Activated CD4-positive, alpha-beta T cell treated with anti-CD3 and anti-CD28 coated beads for 36 hours (primary cell): ENCODE measurements around the gene SERPINI1. TPM values are rescaled to one million over a fixed set of nuclear protein-coding genes. Genes with fewer than 3 reads are reported as not detected.

Experiments
- ATAC-seq: fragments of 200-7000 bp; cut with Tn5 transposase; one replicate; pipeline ENCODE4 v1.10.0; 2021; ENCODE audit warnings: mild to moderate bottlenecking, moderate library complexity
- CTCF ChIA-PET: fragments of 350-600 bp; sonication (Branson Sonifier 250); formaldehyde crosslinking; loops from one replicate; lab custom pipeline; 2021; ENCODE audit warnings: antibody characterized with exemption; lab: Charles Lee
- POLR2A ChIA-PET: fragments of 350-600 bp; sonication (Branson Sonifier 250); formaldehyde crosslinking; loops from one replicate; lab custom pipeline; 2021; ENCODE audit warnings: antibody characterized with exemption, inconsistent platforms; lab: Charles Lee
- DNase-seq: peaks from one replicate; pipeline ENCODE4 v3.0.0-alpha.2; 2020
- H3K27ac Mint-ChIP-seq: one replicate; pipeline ENCODE4 v1.8.0; 2021; ENCODE audit warnings: mixed read lengths
- H3K27me3 Mint-ChIP-seq: one replicate; pipeline ENCODE4 v1.8.0; 2021; ENCODE audit warnings: mixed read lengths
- H3K36me3 Mint-ChIP-seq: one replicate; pipeline ENCODE4 v1.8.0; 2021; ENCODE audit warnings: low read depth, mixed read lengths
- H3K4me1 Mint-ChIP-seq: one replicate; pipeline ENCODE4 v1.8.0; 2021; ENCODE audit warnings: mixed read lengths
- H3K4me3 Mint-ChIP-seq: one replicate; pipeline ENCODE4 v1.8.0; 2021; ENCODE audit warnings: mild to moderate bottlenecking, moderate library complexity, mixed read lengths
- H3K9me3 Mint-ChIP-seq: one replicate; pipeline ENCODE4 v1.8.0; 2021; ENCODE audit warnings: low read depth, mixed read lengths
- intact Hi-C, 2 experiments: fragments of 100-400 bp; cut with DNase I in 1 of 2; cut with micrococcal nuclease in 1 of 2; formaldehyde crosslinking; loops; one replicate each; pipeline versions ENCODE4 v1.14.2 to v1.15.1; 2022 to 2024; cut with DNase I, micrococcal nuclease
- total RNA-seq, 2 experiments: library from RNA; stranded (reverse); gene quantifications; one replicate each; pipeline ENCODE4 v1.2.3, GENCODE V29; 2021

Gene SERPINI1
- total RNA-seq, 2 experiments from 2014 or later: 1.2 to 1.4 TPM

- Mint-ChIP-seq H3K27ac (no peak overlapping the region), H3K4me1 (no peaks in the 10 kb centered on the region), H3K9me3 (no peaks in the 10 kb centered on the region), H3K27me3 (peaks cover 3% of the 10 kb centered on the region), H3K36me3 (no peaks in the 10 kb centered on the region), H3K4me3 (no peak overlapping the region)
- DNase-seq: no peak
- ATAC-seq: no peak
- ChIA-PET POLR2A (no interaction called here), CTCF (interaction anchor here (0.7 to 1.0 kb wide), 2 partner anchors 14 to 136 kb away, joined by 3 read pairs; no protein-coding TSS in a partner anchor)
- intact Hi-C loops: no loop called here
Observed at GRCh38 chr3:167867981-167868380, 132.5 kb downstream of the SERPINI1 start.

GRCh38 chr3:167870181-167870580 is 134.7 kb downstream of the SERPINI1 start:
- no peaks in the 10 kb centered on the region for H3K36me3 Mint-ChIP-seq
- H3K4me1 Mint-ChIP-seq: no peaks in the 10 kb centered on the region
- no peak for DNase-seq
- intact Hi-C loops: no loop called here
- no peak overlapping the region for H3K27ac Mint-ChIP-seq
- ATAC-seq: no peak
- peaks cover 3% of the 10 kb centered on the region for H3K27me3 Mint-ChIP-seq
- no peak overlapping the region for H3K4me3 Mint-ChIP-seq
- CTCF ChIA-PET: interaction anchor here (1.3 to 2.8 kb wide), 2 partner anchors 12 to 490 kb away, joined by 3 to 11 read pairs; partner anchors contain the start of gene ZBBX
- H3K9me3 Mint-ChIP-seq: no peaks in the 10 kb centered on the region
- POLR2A ChIA-PET: no interaction called here

GRCh38 chr3:167870759-167871158 is 135.2 kb downstream of the SERPINI1 start:
- ATAC-seq (no peak), DNase-seq (no peak)
- Mint-ChIP-seq H3K4me1 (no peaks in the 10 kb centered on the region), H3K36me3 (no peaks in the 10 kb centered on the region), H3K27ac (no peak overlapping the region), H3K27me3 (peaks cover 3% of the 10 kb centered on the region), H3K4me3 (no peak overlapping the region), H3K9me3 (no peaks in the 10 kb centered on the region)
- intact Hi-C loops: no loop called here
- ChIA-PET POLR2A (no interaction called here), CTCF (interaction anchor here (1.3 to 2.8 kb wide), 2 partner anchors 11 to 491 kb away, joined by 3 to 11 read pairs; partner anchors contain the start of gene ZBBX)

DNA sequence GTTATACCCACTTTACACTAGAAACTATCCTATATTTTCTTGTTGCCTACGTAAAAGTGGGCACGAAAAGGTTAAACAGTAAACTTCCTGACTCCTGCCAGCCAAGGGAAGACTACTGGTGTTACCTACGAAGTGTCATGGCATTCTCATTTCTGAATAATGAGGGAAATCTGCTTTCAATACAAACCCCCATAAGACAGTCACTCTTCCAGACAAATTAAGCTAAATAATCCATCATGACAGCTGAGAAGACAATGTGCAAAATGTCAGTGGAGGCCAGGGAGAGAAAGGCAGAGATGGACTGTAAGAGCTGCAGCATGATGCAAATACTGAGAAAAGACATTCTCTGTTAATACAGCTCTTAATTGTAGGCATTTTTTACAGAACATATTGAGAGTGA is 136.5 kb downstream of the SERPINI1 start:
- H3K4me3 Mint-ChIP-seq: no peak overlapping the region
- no peak overlapping the region for H3K27ac Mint-ChIP-seq
- H3K36me3 Mint-ChIP-seq: no peaks in the 10 kb centered on the region
- no peaks in the 10 kb centered on the region for H3K4me1 Mint-ChIP-seq
- no peak for ATAC-seq
- POLR2A ChIA-PET: no interaction called here
- CTCF ChIA-PET: interaction anchor here (0.6 to 2.8 kb wide), 3 partner anchors 10 to 304 kb away, joined by 3 to 11 read pairs (median 3); no protein-coding TSS in a partner anchor
- no peak for DNase-seq
- peaks cover 5% of the 10 kb centered on the region for H3K27me3 Mint-ChIP-seq
- H3K9me3 Mint-ChIP-seq: no peaks in the 10 kb centered on the region
- intact Hi-C loops: no loop called here

DNA sequence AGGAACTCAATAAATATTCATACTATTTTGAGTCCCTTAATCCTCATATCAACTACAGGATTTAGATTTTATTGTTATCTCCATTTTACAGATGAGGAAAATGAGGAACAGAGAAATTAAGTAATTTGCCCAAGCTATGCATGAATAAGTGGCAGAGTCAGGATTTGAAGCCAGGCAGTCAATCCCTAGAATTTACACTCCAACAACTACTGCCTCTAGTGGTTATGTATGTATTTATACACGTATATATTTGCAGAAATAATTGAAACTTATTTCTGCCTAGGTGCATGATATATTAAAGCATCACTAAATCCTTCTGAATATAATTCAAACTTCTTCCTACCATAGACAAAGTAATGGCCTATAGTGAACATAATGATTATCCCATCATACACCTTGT is 137.4 kb downstream of the SERPINI1 start:
- ATAC-seq (no peak), DNase-seq (no peak)
- intact Hi-C loops: no loop called here
- Mint-ChIP-seq H3K36me3 (no peaks in the 10 kb centered on the region), H3K4me1 (no peaks in the 10 kb centered on the region), H3K27ac (no peak overlapping the region), H3K9me3 (no peaks in the 10 kb centered on the region), H3K4me3 (no peak overlapping the region), H3K27me3 (peaks cover 7% of the 10 kb centered on the region)
- ChIA-PET POLR2A (no interaction called here), CTCF (no interaction called here)

GRCh38 chr3:167874671-167875372 is 139.3 kb downstream of the SERPINI1 start:
- Mint-ChIP-seq H3K27ac (no peak overlapping the region), H3K9me3 (no peaks in the 10 kb centered on the region), H3K4me1 (no peaks in the 10 kb centered on the region), H3K36me3 (no peaks in the 10 kb centered on the region), H3K4me3 (no peak overlapping the region), H3K27me3 (peaks cover 6% of the 10 kb centered on the region)
- DNase-seq: no peak
- ChIA-PET POLR2A (no interaction called here), CTCF (no interaction called here)
- intact Hi-C loops: no loop called here
- ATAC-seq: no peak

Other genes starting within 250 kb of the SERPINI1 start
- not detected for gene WDR49, start 81.8 kb upstream of the SERPINI1 start, total RNA-seq
- 100 to 1,000 TPM in 1 of 2 experiments, 10 to 100 TPM in 1; 95.4 to 118 TPM for gene PDCD10, start 829 bp upstream of the SERPINI1 start, total RNA-seq